Stimulated activated CD4-positive, alpha-beta T cell treated with anti-CD3 and anti-CD28 coated beads, Interleukin-15, amount 100 ng/mL, for 48 hours (primary cell): ENCODE results near the gene PSMB3.
"Not testable (repeated sequence)": the region's sequence is repeated elsewhere in the genome, so short reads cannot be mapped to it uniquely, and the experiment has no call there.

Experiments
- DNase-seq, 2 donors: peaks; one replicate each; pipeline ENCODE4 v3.0.0-alpha.2; 2020; ENCODE audit warnings: low read depth in 2 of 2

Gene PSMB3

GRCh38 chr17:38749223-38750043, 3.1 kb upstream of the PSMB3 start:
- DNase-seq, result no peak

GRCh38 chr17:38750044-38750311, 2.6 kb upstream of the PSMB3 start:
- no peak for DNase-seq

GRCh38 chr17:38750312-38751121, 2.0 kb upstream of the PSMB3 start:
- no peak for DNase-seq

- DNase-seq, result no peak
Observed at GRCh38 chr17:38751144-38751807, 1.3 kb upstream of the PSMB3 start.

GRCh38 chr17:38751808-38752307, 683 bp upstream of the PSMB3 start:
- peak; percentile 75 to 77 for DNase-seq

GRCh38 chr17:38753071-38753506, 548 bp downstream of the PSMB3 start:
- DNase-seq, result no peak

- peak in 1 of 2 donors; percentile 25 for DNase-seq
Observed at GRCh38 chr17:38761612-38762011, 9.1 kb downstream of the PSMB3 start.

GRCh38 chr17:38762231-38762630, 9.7 kb downstream of the PSMB3 start:
- DNase-seq, result no peak

GRCh38 chr17:38766341-38766740, 13.8 kb downstream of the PSMB3 start:
- no peak for DNase-seq

- no peak for DNase-seq
Observed at GRCh38 chr17:38768417-38768816, 15.9 kb downstream of the PSMB3 start.

GRCh38 chr17:38773258-38773657, 20.7 kb downstream of the PSMB3 start:
- DNase-seq, result no peak

- no peak for DNase-seq
Observed at GRCh38 chr17:38777641-38778250, 25.2 kb downstream of the PSMB3 start.

GRCh38 chr17:38779965-38780752, 27.6 kb downstream of the PSMB3 start:
- DNase-seq, result no peak

GRCh38 chr17:38783227-38783626, 30.7 kb downstream of the PSMB3 start:
- no peak for DNase-seq

GRCh38 chr17:38786372-38786771, 33.8 kb downstream of the PSMB3 start:
- DNase-seq, result no peak

GRCh38 chr17:38787999-38788398, 35.5 kb downstream of the PSMB3 start:
- not testable (repeated sequence) for DNase-seq

GRCh38 chr17:38789185-38789584, 36.6 kb downstream of the PSMB3 start:
- DNase-seq, result no peak

- DNase-seq, result not testable (repeated sequence)
Observed at GRCh38 chr17:38790148-38790707, 37.7 kb downstream of the PSMB3 start.

- DNase-seq, result no peak
Observed at GRCh38 chr17:38791162-38791561, 38.6 kb downstream of the PSMB3 start.

- no peak for DNase-seq
Observed at GRCh38 chr17:38794221-38794620, 41.7 kb downstream of the PSMB3 start.
